Brain microvascular endothelial cell (primary cell): ENCODE measurements around the gene WAS.
A peak's percentile ranks its signal among the peaks of the same experiment; 100 is the strongest.

Source experiments
- DNase-seq: peaks from one replicate; pipeline ENCODE4 v3.0.0-alpha.2; 2020
- H3K27ac ChIP-seq: fragments of 250-450 bp; sonication (Bioruptor Pico); 2 replicates; pipeline ENCODE4 v1.5.1; 2020; ENCODE audit warnings: mild to moderate bottlenecking, moderate library complexity
- H3K27me3 ChIP-seq: fragments of 250-450 bp; sonication (Bioruptor Pico); replicated peaks from 2 replicates; pipeline ENCODE4 v1.5.1; 2020; ENCODE audit warnings: mild to moderate bottlenecking
- H3K36me3 ChIP-seq: fragments of 250-450 bp; sonication (Bioruptor Pico); replicated peaks from 2 replicates; pipeline ENCODE4 v1.5.1; 2020; ENCODE audit warnings: mild to moderate bottlenecking
- H3K4me3 ChIP-seq: 2 replicates; pipeline ENCODE4 v1.5.1; 2011; ENCODE audit warnings: low read depth, mild to moderate bottlenecking, control low read depth, low read length, moderate library complexity
- CTCF ChIP-seq: IDR thresholded peaks from 2 replicates; pipeline ENCODE4 v1.5.1; 2011; ENCODE audit warnings: low read depth, mild to moderate bottlenecking, moderate library complexity, low read length, control low read depth, inconsistent platforms; ENCODE audit errors: missing control alignments
- in situ Hi-C: cut with HindIII; loops from 2 replicates; pipeline ENCODE4 v1.10.0; 2017; ENCODE audit warnings: low sequenced_read_pairs, low pct_ligation_motif_present

The WAS gene

DNA sequence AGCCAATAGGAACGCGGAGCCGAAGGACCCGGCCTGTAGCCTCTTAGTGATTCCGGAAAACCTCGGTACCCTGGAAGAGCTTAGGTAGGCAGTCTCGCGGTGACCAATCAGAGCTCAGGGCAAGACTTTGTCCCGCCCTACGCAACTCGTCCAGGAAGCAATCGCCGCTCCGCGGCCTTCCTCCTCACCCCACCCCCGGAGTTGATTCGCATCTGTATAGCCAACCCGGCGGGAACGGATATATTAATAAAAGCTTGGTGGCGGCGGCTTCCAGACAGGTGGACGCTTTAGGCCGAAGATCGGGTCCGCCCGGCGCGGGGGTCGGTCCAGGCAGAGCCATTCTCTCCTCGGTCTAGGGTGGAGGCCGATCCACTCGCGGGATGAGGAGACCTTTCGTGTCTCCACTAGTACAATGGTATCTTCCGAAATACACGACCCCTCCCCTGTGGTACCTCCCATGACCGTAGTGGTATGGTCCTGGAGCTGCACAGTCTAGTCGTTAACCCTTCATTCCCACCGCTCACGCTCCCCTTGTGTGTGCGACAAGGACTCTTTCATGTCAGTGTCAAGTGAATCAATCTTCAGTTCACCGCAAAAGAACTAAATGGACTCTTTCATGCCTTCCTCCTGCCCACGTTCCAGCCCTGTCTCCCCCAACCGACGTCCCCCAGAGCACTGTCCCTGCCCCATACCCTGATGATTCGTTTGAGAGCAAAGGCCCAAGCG, 53.8 kb downstream of the WAS start:
- peak overlapping the region; percentile 66 for H3K4me3 ChIP-seq
- peak; percentile 94 for DNase-seq
- TF ChIP-seq CTCF = no peak
- H3K27ac ChIP-seq = peak overlapping the region; percentile 67
- in situ Hi-C loops = no loop called here
- H3K36me3 ChIP-seq = no peaks in the 10 kb centered on the region
- H3K27me3 ChIP-seq = no peaks in the 10 kb centered on the region

GRCh38 chrX:48737940-48738339, 54.3 kb downstream of the WAS start:
- H3K27me3 ChIP-seq = no peaks in the 10 kb centered on the region
- no peak for DNase-seq
- no peaks in the 10 kb centered on the region for H3K36me3 ChIP-seq
- no peak for TF ChIP-seq CTCF
- peak overlapping the region; percentile 66 for H3K4me3 ChIP-seq
- in situ Hi-C loops = no loop called here
- no peak overlapping the region for H3K27ac ChIP-seq
